IMR-90 (cell line): ENCODE results near the gene TMEM235. TPM values are rescaled to one million over a fixed set of nuclear protein-coding genes. Genes with fewer than 3 reads are reported as not detected.

Source experiments
- ATAC-seq: fragments of 200-7000 bp; cut with Tn5 transposase; 2 replicates; pipeline ENCODE4 v1.9.1; 2020; ENCODE audit warnings: low read depth, mild to moderate bottlenecking, moderate library complexity
- BruUV-seq: library from RNA; stranded (reverse); fragments of 400-500 nt; replicated peaks from 2 replicates; lab custom pipeline; 2021; lab: Mats Ljungman, UMichigan
- CTCF ChIA-PET: fragments of 300-600 bp; formaldehyde crosslinking; extraction: SDS; loops from one replicate; lab custom pipeline; 2021; ENCODE audit warnings: antibody characterized with exemption; lab: Yijun Ruan, JAX
- POLR2A ChIA-PET: fragments of 300-600 bp; sonication (Branson Sonifier 250); formaldehyde crosslinking; loops from one replicate; lab custom pipeline; 2022; ENCODE audit warnings: antibody characterized with exemption; ENCODE audit not compliant: unreplicated experiment; lab: Charles Lee
- DNase-seq: peaks from one replicate; pipeline ENCODE4 v3.0.0; 2013
- H2AFZ ChIP-seq: replicated peaks from 2 replicates; pipeline ENCODE3; 2013; ENCODE audit warnings: low read length, mild to moderate bottlenecking; ENCODE audit not compliant: poor library complexity
- H2AK5ac ChIP-seq: 2 replicates; pipeline ENCODE4 v1.6.1; 2013; ENCODE audit warnings: low read depth, low read length, inconsistent platforms
- H2AK9ac ChIP-seq: replicated peaks from 2 replicates; pipeline ENCODE3; 2013; ENCODE audit warnings: mild to moderate bottlenecking, low read depth, low read length, moderate library complexity; ENCODE audit not compliant: poor library complexity
- H2BK120ac ChIP-seq: 2 replicates; pipeline ENCODE4 v1.6.1; 2013; ENCODE audit warnings: low read depth, low read length, inconsistent platforms
- H2BK15ac ChIP-seq: 3 replicates; pipeline ENCODE4 v1.6.1; 2013; ENCODE audit warnings: low read depth, low read length, inconsistent platforms
- H2BK20ac ChIP-seq: 2 replicates; pipeline ENCODE4 v1.6.1; 2013; ENCODE audit warnings: low read depth, mild to moderate bottlenecking, inconsistent platforms, low read length, moderate library complexity
- H2BK5ac ChIP-seq: 2 replicates; pipeline ENCODE4 v1.6.1; 2013; ENCODE audit warnings: mild to moderate bottlenecking, low read depth, low read length, inconsistent platforms; ENCODE audit not compliant: poor library complexity, severe bottlenecking
- H3K14ac ChIP-seq: replicated peaks from 2 replicates; pipeline ENCODE4 v1.6.1; 2013; ENCODE audit warnings: low read depth, low read length, inconsistent platforms
- H3K18ac ChIP-seq: 2 replicates; pipeline ENCODE4 v1.6.1; 2013; ENCODE audit warnings: low read depth, low read length, control low read depth
- H3K23ac ChIP-seq: 2 replicates; pipeline ENCODE4 v1.6.1; 2013; ENCODE audit warnings: low read depth, low read length, inconsistent platforms
- H3K27ac ChIP-seq: 2 replicates; pipeline ENCODE4 v1.5.1; 2013; ENCODE audit warnings: mild to moderate bottlenecking, control low read depth, low read length; ENCODE audit not compliant: insufficient read depth
- H3K27me3 ChIP-seq: 2 replicates; pipeline ENCODE4 v1.6.1; 2013; ENCODE audit warnings: low read length; ENCODE audit not compliant: control insufficient read depth, insufficient read depth
- H3K36me3 ChIP-seq: 2 replicates; pipeline ENCODE4 v1.6.1; 2013; ENCODE audit warnings: low read length, mixed read lengths; ENCODE audit not compliant: control insufficient read depth, insufficient read depth
- H3K4ac ChIP-seq: 2 replicates; pipeline ENCODE4 v1.6.1; 2013; ENCODE audit warnings: low read depth, low read length, inconsistent platforms
- H3K4me1 ChIP-seq: 2 replicates; pipeline ENCODE4 v1.6.1; 2013; ENCODE audit warnings: low read length, mixed read lengths; ENCODE audit not compliant: control insufficient read depth, insufficient read depth
- H3K4me2 ChIP-seq: 2 replicates; pipeline ENCODE4 v1.6.1; 2013; ENCODE audit warnings: low read depth, mild to moderate bottlenecking, control low read depth, low read length, moderate library complexity
- H3K4me3 ChIP-seq: 2 replicates; pipeline ENCODE4 v1.5.1; 2013; ENCODE audit warnings: low read depth, mild to moderate bottlenecking, control low read depth, low read length, moderate library complexity; ENCODE audit not compliant: insufficient read depth
- H3K56ac ChIP-seq: 2 replicates; pipeline ENCODE4 v1.6.1; 2013; ENCODE audit warnings: low read length, inconsistent platforms; ENCODE audit not compliant: insufficient read depth; ENCODE audit errors: extremely low read depth
- H3K79me1 ChIP-seq, 2 experiments: 2 replicates each; pipeline ENCODE4 v1.6.1; 2013; ENCODE audit warnings: low read length in 2 of 2, inconsistent platforms in 1 of 2, low read depth in 1 of 2
- H3K9ac ChIP-seq: 2 replicates; pipeline ENCODE4 v1.6.1; 2013; ENCODE audit warnings: low read depth, low read length, control low read depth
- H3K9me1 ChIP-seq: 2 replicates; pipeline ENCODE4 v1.6.1; 2013; ENCODE audit warnings: low read length, inconsistent platforms; ENCODE audit not compliant: insufficient read depth
- H3K9me3 ChIP-seq: 2 replicates; pipeline ENCODE4 v1.6.1; 2013; ENCODE audit warnings: low read length; ENCODE audit not compliant: control insufficient read depth, insufficient read depth
- H4K20me1 ChIP-seq: 2 replicates; pipeline ENCODE4 v1.6.1; 2013; ENCODE audit warnings: low read length, inconsistent platforms; ENCODE audit not compliant: insufficient read depth
- H4K5ac ChIP-seq: 2 replicates; pipeline ENCODE4 v1.6.1; 2013; ENCODE audit warnings: mild to moderate bottlenecking, low read depth, low read length, control low read depth
- H4K8ac ChIP-seq, 2 experiments: 2 replicates each; pipeline ENCODE4 v1.6.1; 2013; ENCODE audit warnings: low read depth in 2 of 2, low read length in 2 of 2, control low read depth in 1 of 2, inconsistent platforms in 1 of 2
- H4K91ac ChIP-seq: 2 replicates; pipeline ENCODE4 v1.6.1; 2013; ENCODE audit warnings: low read depth, low read length, inconsistent platforms; ENCODE audit not compliant: insufficient read depth
- WGBS, 2 experiments: methylation state at CpG; one replicate each; pipeline versions ENCODE4 v1.1.5 to v1.1.7; 2013; ENCODE audit warnings: missing lambda C conversion rate in 2 of 2; ENCODE audit not compliant: insufficient read length in 1 of 2; ENCODE audit errors: extremely low coverage in 2 of 2; 5-methylcytosine and 5-hydroxymethylcytosine counted together
- dilution Hi-C: fragments of 300-500 bp; cut with HindIII; formaldehyde crosslinking; loops from one replicate; pipeline ENCODE4 v1.14.3; 2018; ENCODE audit warnings: low sequenced_read_pairs; ENCODE audit not compliant: unreplicated experiment
- in situ Hi-C: fragments of 300-500 bp; cut with MboI; formaldehyde crosslinking; loops from 3 replicates; pipeline ENCODE4 v1.14.3; 2019; ENCODE audit warnings: low sequenced_read_pairs, inconsistent platforms, mixed read lengths
- intact Hi-C: fragments of 100-400 bp; cut with micrococcal nuclease; formaldehyde crosslinking; loops from 2 replicates; pipeline ENCODE4 v1.10.0; 2022
- polyA plus RNA-seq, 3 experiments: library from polyadenylated mRNA; depleted of rRNA; stranded (reverse); fragments of >200 nt; gene quantifications; 2 replicates each; pipeline ENCODE4 v1.2.3, GENCODE V29; 2012; ENCODE audit warnings: low replicate concordance in 1 of 3
- total RNA-seq: library from RNA; depleted of rRNA; stranded (reverse); fragments of >200 nt; gene quantifications from 2 replicates; pipeline ENCODE4 v1.2.3, GENCODE V29; 2012
- TF ChIP-seq, protein P1 (sequence below): conservative IDR thresholded peaks from 2 replicates; pipeline ENCODE4 v1.5.1; 2012; ENCODE audit warnings: mild to moderate bottlenecking, low read depth, low read length, improper control_type of control experiment

Gene TMEM235
- total and polyA plus RNA-seq, 2 of the 4 experiments (the other 2 are of a cell fraction), result not detected

DNA sequence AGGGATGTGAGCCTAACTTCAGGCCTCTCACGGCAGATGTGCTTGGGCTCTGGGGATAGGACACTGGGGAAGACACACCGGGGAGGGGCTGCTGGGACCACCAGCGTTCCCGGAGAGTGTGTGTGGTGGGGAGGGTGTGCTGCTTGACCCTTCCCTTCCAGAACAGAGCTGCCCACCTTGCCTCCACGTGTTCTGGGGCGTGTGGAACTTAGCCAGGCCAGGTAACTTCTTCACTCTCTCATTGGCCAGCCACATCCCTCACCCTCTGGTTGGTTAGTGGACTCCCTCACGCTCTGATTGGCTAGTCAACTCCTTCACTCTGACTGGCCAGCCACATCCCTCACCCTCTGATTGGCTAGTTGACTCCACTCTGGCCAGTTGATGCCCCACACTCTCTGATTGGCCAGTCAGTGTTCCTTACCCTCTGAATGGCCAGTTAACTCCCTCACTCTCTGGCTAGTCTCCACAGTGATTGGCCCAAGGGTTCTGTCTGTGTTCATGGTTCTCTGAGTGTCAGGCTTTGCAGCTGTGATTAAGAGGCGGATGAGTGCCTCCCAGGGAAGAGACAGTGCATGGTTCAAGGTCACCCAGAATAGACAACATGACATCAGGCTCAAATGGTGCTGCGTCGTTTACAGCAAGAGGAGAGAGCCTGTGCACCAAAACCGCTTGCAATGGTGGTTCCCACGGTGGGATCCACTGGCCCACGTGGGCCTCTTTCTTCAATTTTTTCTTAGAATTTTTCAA lies 10.0 kb downstream of the TMEM235 start:
- Histone ChIP-seq H2BK5ac (no peak overlapping the region), H2AK9ac (no peak overlapping the region), H3K9me3 (no peaks in the 10 kb centered on the region), H4K91ac (no peak overlapping the region), H2BK20ac (no peak overlapping the region), H3K4ac (no peak overlapping the region), H3K27ac (no peak overlapping the region), H3K27me3 (peaks cover 18% of the 10 kb centered on the region), H3K4me1 (peaks cover 2% of the 10 kb centered on the region; the same call in 1 of the 2 replicates), H3K79me1 (no peaks in the 10 kb centered on the region), H4K20me1 (no peaks in the 10 kb centered on the region), H3K56ac (no peak overlapping the region), H4K8ac (no peak overlapping the region), H3K9ac (no peak overlapping the region), H2AK5ac (no peak overlapping the region), H3K4me3 (no peak overlapping the region), H3K4me2 (no peak overlapping the region), H2AFZ (no peak overlapping the region), H4K5ac (no peak overlapping the region), H3K9me1 (no peaks in the 10 kb centered on the region), H3K23ac (no peak overlapping the region), H2BK15ac (no peak overlapping the region), H2BK120ac (no peak overlapping the region), H3K14ac (no peak overlapping the region), H3K36me3 (no peaks in the 10 kb centered on the region), H3K18ac (no peak overlapping the region)
- DNase-seq (peak; percentile 47), ATAC-seq (peak; percentile 43; the same call in 1 of the 2 replicates)
- in situ Hi-C loops (loop anchor here (10.0 kb wide), 1 partner anchor 127 kb away; no protein-coding TSS in a partner anchor), intact Hi-C loops (no loop called here), dilution Hi-C loops (no loop called here)
- ChIA-PET POLR2A (no interaction called here), CTCF (no interaction called here)
- BruUV-seq, result no TSS peak
- WGBS, 2 experiments, result 89% methylated on average over 7 of the region's 13 CpGs; no CpG with 5 or more reads in 1 of the 2 experiments
- TF ChIP-seq, protein P1, sequence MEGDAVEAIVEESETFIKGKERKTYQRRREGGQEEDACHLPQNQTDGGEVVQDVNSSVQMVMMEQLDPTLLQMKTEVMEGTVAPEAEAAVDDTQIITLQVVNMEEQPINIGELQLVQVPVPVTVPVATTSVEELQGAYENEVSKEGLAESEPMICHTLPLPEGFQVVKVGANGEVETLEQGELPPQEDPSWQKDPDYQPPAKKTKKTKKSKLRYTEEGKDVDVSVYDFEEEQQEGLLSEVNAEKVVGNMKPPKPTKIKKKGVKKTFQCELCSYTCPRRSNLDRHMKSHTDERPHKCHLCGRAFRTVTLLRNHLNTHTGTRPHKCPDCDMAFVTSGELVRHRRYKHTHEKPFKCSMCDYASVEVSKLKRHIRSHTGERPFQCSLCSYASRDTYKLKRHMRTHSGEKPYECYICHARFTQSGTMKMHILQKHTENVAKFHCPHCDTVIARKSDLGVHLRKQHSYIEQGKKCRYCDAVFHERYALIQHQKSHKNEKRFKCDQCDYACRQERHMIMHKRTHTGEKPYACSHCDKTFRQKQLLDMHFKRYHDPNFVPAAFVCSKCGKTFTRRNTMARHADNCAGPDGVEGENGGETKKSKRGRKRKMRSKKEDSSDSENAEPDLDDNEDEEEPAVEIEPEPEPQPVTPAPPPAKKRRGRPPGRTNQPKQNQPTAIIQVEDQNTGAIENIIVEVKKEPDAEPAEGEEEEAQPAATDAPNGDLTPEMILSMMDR, result no peak
